ENCODE results near the gene GAK. TPM values are rescaled to one million over a fixed set of nuclear protein-coding genes. Genes with fewer than 3 reads are reported as not detected.

Gene GAK
- total and polyA plus RNA-seq, 2 of the 13 experiments (the other 11 are each of a cell fraction or from before 2014, with no cell fraction given): 17.5 to 44.3 TPM

DNA sequence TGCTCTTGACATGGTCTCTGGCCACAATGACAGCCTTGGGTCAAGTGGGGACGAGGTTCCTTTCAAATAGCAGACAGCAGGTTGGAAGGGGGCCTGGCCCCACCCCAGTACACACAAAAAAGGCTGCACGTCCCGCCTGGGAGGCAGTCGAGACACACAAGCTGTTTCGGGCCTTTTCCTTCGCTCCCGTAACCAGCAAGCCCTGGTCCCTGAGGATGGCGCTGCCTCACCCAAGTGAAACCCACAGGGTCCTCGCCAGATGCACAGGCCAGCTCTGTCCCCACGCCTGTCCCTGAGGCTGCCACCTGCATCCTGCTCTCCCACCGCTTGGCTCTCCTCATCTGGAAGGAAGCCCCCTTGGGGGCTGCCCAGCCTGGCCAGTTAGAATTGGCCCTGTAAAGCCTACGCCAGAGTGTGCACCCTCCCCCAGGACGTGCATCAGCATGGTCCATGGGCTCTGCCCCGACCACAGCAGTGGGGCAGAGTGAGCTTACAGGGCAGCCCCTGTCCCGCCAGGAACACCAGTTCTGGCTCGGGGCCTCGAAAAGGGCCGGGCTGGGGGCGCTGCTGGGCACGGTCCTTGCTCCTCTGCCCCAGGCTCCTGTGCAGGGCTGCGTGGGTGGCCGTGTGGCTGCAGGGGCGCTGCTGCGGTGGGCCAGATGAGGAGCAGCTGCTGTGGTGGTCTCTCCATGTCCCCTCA lies 108.2 kb downstream of the GAK start:
- H3K4me1 ChIP-seq (ENCODE audit: insufficient read depth, low read length): no peaks in the 10 kb centered on the region
- H2AFZ ChIP-seq (ENCODE audit: low read length): no peak overlapping the region
- H3K36me3 ChIP-seq (replicated peaks in 1 of 2; ENCODE audit: control insufficient read depth in 1 of 2, insufficient read depth in 2 of 2, low read length in 2 of 2): no peaks in the 10 kb centered on the region
- POLR2A ChIA-PET: no interaction called here
- DNase-seq (ENCODE audit: low spot score): no peak
- WGBS (ENCODE audit: low lambda C conversion rate): 90% methylated on average over 6 of the region's 24 CpGs
- no peak for ATAC-seq
- H4K20me1 ChIP-seq (ENCODE audit: insufficient read depth, low read length): peaks cover 6% of the 10 kb centered on the region; the same call in 1 of the 2 replicates
- no peak overlapping the region for H3K27ac ChIP-seq (ENCODE audit: extremely low read length, insufficient read depth, low read length)
- TF ChIP-seq ZFAT (CRISPR knock-in tag; conservative IDR thresholded peaks at IDR 0.05) (no peak), RELA (CRISPR knock-in tag; IDR thresholded peaks at IDR 0.05) (no peak), CHCHD3 (CRISPR knock-in tag; IDR thresholded peaks at IDR 0.05) (no peak), ZNF292 (CRISPR knock-in tag; IDR thresholded peaks at IDR 0.05; ENCODE audit: borderline replicate concordance, low read depth) (no peak), ZNF691 (CRISPR knock-in tag; IDR thresholded peaks at IDR 0.05; ENCODE audit: borderline replicate concordance, low read depth) (no peak), ZNF740 (CRISPR knock-in tag; IDR thresholded peaks at IDR 0.05) (no peak), SRY (CRISPR knock-in tag; IDR thresholded peaks at IDR 0.05) (no peak), THRA (CRISPR knock-in tag; IDR thresholded peaks at IDR 0.05; ENCODE audit: borderline replicate concordance) (no peak), FOSL2 (CRISPR knock-in tag; IDR thresholded peaks at IDR 0.05) (no peak)
- TF ChIP-seq, protein P1, sequence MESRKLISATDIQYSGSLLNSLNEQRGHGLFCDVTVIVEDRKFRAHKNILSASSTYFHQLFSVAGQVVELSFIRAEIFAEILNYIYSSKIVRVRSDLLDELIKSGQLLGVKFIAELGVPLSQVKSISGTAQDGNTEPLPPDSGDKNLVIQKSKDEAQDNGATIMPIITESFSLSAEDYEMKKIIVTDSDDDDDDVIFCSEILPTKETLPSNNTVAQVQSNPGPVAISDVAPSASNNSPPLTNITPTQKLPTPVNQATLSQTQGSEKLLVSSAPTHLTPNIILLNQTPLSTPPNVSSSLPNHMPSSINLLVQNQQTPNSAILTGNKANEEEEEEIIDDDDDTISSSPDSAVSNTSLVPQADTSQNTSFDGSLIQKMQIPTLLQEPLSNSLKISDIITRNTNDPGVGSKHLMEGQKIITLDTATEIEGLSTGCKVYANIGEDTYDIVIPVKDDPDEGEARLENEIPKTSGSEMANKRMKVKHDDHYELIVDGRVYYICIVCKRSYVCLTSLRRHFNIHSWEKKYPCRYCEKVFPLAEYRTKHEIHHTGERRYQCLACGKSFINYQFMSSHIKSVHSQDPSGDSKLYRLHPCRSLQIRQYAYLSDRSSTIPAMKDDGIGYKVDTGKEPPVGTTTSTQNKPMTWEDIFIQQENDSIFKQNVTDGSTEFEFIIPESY (CRISPR knock-in tag; IDR thresholded peaks at IDR 0.05): no peak
- no TSS peak for BruUV-seq (replicated peaks)
- peaks cover 10 to 86% of the 10 kb centered on the region in 2 experiments for H3K27me3 ChIP-seq (ENCODE audit: control insufficient read depth in 1 of 2, insufficient read depth in 2 of 2, low read length in 2 of 2)
- CTCF ChIA-PET (ENCODE audit: low intra/inter-chr PET ratio, low total read pairs): no interaction called here
- no peak overlapping the region for H3K9ac ChIP-seq (ENCODE audit: insufficient read depth, low read depth, low read length)
- in situ Hi-C loops (cut with HindIII; ENCODE audit: extremely low pct_ligation_motif_present, low pct_unique_long_range_greater_than_20kb) (no loop called here), intact Hi-C loops (cut with micrococcal nuclease; ENCODE audit: unreplicated experiment) (no loop called here)
- H3K79me2 ChIP-seq (ENCODE audit: insufficient read depth, low read length): no peaks in the 10 kb centered on the region
- no peak for FAIRE-seq
- H3K4me3 ChIP-seq (replicated peaks in 1 of 3; ENCODE audit: insufficient read depth in 1 of 3, low read depth in 2 of 3, low read length in 3 of 3): no peak overlapping the region
- H3K9me3 ChIP-seq (ENCODE audit: low read length): no peaks in the 10 kb centered on the region
- no peak overlapping the region for H3K4me2 ChIP-seq (ENCODE audit: low read depth, low read length)
